ENCODE measurements around the gene DCTN5. TPM values are rescaled to one million over a fixed set of nuclear protein-coding genes. Genes with fewer than 3 reads are reported as not detected.
"Not testable (repeated sequence)": the region's sequence is repeated elsewhere in the genome, so short reads cannot be mapped to it uniquely, and the experiment has no call there.

Gene DCTN5
- total RNA-seq, 2 donors from 2014 or later, result 38.8 to 63.6 TPM

- H3K9me3 ChIP-seq, result no peaks in the 10 kb centered on the region
- DNase-seq (ENCODE audit: low spot score), result no peak
- H3K36me3 ChIP-seq, result peaks cover 0 to 2% of the 10 kb centered on the region in 2 donors
- H3K27me3 ChIP-seq (replicated peaks; ENCODE audit: insufficient read depth), result no peaks in the 10 kb centered on the region
- H3K4me3 ChIP-seq, result no peak overlapping the region
- no peaks in the 10 kb centered on the region for H3K4me1 ChIP-seq (replicated peaks)
- no peak for TF ChIP-seq POLR2A (IDR thresholded peaks at IDR 0.05)
- no peak for TF ChIP-seq CTCF (IDR thresholded peaks at IDR 0.05)
- TF ChIP-seq POLR2AphosphoS5 (IDR thresholded peaks at IDR 0.05), result no peak
- WGBS, result 95% methylated on average over 9 of the region's 9 CpGs
- intact Hi-C loops (cut with DNase I), result no loop called here
- H3K27ac ChIP-seq, result no peak overlapping the region
Measured at GRCh38 chr16:23615805-23616204, 25.5 kb upstream of the DCTN5 start.

DNA sequence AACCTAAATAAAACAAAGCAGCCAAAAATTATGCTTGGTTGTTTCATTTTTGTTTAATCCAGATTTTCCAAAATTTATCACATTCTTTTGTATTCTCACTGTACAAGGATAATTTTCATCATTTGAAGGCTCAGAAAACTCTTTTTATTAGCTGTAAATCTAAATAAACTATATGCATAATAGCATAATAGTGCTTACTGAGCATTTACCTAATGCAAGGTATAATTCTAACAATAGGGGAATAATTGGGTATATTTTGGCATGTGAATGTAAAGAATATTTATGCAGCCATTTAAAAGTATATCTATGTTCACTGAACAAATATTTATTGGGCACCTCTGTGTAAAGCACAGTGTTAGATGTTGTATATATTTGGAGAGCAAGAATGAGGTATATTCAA is 17.2 kb upstream of the DCTN5 start:
- no peak overlapping the region for H3K4me3 ChIP-seq
- no peaks in the 10 kb centered on the region for H3K9me3 ChIP-seq
- peaks cover 0 to 14% of the 10 kb centered on the region in 2 donors for H3K36me3 ChIP-seq
- H3K27ac ChIP-seq, result no peak overlapping the region
- H3K27me3 ChIP-seq (replicated peaks; ENCODE audit: insufficient read depth), result no peaks in the 10 kb centered on the region
- H3K4me1 ChIP-seq (replicated peaks), result no peaks in the 10 kb centered on the region
- intact Hi-C loops (cut with DNase I), result no loop called here
- DNase-seq (ENCODE audit: low spot score), result no peak
- no peak for TF ChIP-seq CTCF (IDR thresholded peaks at IDR 0.05)
- TF ChIP-seq POLR2AphosphoS5 (IDR thresholded peaks at IDR 0.05), result no peak
- TF ChIP-seq POLR2A (IDR thresholded peaks at IDR 0.05), result no peak

- 90% methylated on average over 8 of the region's 8 CpGs for WGBS
- H3K4me3 ChIP-seq, result no peak overlapping the region
- intact Hi-C loops (cut with DNase I), result no loop called here
- peaks cover 0 to 1% of the 10 kb centered on the region in 2 donors for H3K36me3 ChIP-seq
- DNase-seq (ENCODE audit: low spot score), result no peak
- no peaks in the 10 kb centered on the region for H3K9me3 ChIP-seq
- no peaks in the 10 kb centered on the region for H3K27me3 ChIP-seq (replicated peaks; ENCODE audit: insufficient read depth)
- TF ChIP-seq POLR2A (IDR thresholded peaks at IDR 0.05), result no peak
- no peak for TF ChIP-seq CTCF (IDR thresholded peaks at IDR 0.05)
- no peak for TF ChIP-seq POLR2AphosphoS5 (IDR thresholded peaks at IDR 0.05)
- H3K27ac ChIP-seq, result no peak overlapping the region
- no peaks in the 10 kb centered on the region for H3K4me1 ChIP-seq (replicated peaks)
Measured at GRCh38 chr16:23629516-23629915, 11.8 kb upstream of the DCTN5 start.

DNA sequence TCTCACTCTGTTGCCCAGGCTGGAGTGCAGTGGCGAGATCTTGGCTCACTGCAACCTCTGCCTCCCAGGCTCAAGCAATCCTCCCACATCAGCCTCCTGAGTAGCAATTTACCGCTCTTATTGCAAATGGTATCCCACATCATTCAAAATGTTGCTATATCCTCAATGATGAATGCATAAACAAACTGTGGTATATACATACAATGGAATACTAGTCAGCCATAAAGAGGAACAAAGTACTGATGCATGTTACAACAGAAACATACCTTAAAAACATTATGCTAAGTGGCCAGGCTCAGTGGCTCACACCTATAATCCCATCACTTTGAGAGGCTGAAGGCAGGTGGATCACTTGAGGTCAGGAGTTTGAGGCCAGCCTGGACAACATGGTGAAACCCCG is 9.4 kb upstream of the DCTN5 start:
- H3K4me3 ChIP-seq; H3K36me3 ChIP-seq; H3K9me3 ChIP-seq; H3K27ac ChIP-seq; DNase-seq (ENCODE audit: low spot score); H3K27me3 ChIP-seq (replicated peaks; ENCODE audit: insufficient read depth); H3K4me1 ChIP-seq (replicated peaks); intact Hi-C loops (cut with DNase I): not testable (repeated sequence)
- 95% methylated on average over 3 of the region's 3 CpGs for WGBS

DNA sequence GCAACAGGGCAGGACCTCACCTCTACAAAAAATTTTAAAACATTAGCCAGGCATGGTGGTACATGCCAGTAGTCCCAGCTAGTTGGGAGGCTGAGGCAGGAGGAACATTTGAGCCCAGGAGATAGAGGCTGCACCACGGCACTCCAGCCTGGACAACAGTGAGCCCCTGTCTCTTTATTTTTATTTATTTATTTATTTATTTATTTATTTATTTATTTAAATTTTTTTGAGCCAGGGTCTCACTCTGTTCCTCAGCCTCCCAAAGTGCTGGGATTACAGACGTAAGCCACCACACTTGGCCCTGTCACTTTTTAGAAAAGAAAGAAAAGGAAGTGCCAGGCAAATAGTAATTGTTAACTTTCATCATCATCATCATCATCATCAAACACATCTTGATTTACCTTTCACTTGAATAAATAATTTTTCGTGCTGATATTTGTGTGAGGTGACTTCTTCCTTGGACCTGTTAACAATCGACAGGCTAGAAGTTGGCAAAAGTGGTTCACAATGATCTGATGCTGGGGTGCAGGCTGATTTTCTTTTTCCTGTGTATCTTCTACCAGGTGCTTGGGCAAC is 6.7 kb upstream of the DCTN5 start:
- intact Hi-C loops (cut with DNase I), result no loop called here
- no peak for DNase-seq (ENCODE audit: low spot score)
- no peak for TF ChIP-seq POLR2AphosphoS5 (IDR thresholded peaks at IDR 0.05)
- no peak for TF ChIP-seq CTCF (IDR thresholded peaks at IDR 0.05)
- TF ChIP-seq POLR2A (IDR thresholded peaks at IDR 0.05), result no peak
- H3K9me3 ChIP-seq, result no peaks in the 10 kb centered on the region
- no peaks in the 10 kb centered on the region for H3K27me3 ChIP-seq (replicated peaks; ENCODE audit: insufficient read depth)
- H3K27ac ChIP-seq, result no peak overlapping the region
- WGBS, result 94% methylated on average over 4 of the region's 4 CpGs
- no peak overlapping the region for H3K4me3 ChIP-seq
- H3K36me3 ChIP-seq, result no peaks in the 10 kb centered on the region
- no peaks in the 10 kb centered on the region for H3K4me1 ChIP-seq (replicated peaks)
